Measurements from ENCODE around the gene SV2C. TPM values are rescaled to one million over a fixed set of nuclear protein-coding genes. Genes with fewer than 3 reads are reported as not detected.

Gene SV2C
- polyA plus RNA-seq, 4 donors: 0.07 to 0.29 (median 0.18) TPM

DNA sequence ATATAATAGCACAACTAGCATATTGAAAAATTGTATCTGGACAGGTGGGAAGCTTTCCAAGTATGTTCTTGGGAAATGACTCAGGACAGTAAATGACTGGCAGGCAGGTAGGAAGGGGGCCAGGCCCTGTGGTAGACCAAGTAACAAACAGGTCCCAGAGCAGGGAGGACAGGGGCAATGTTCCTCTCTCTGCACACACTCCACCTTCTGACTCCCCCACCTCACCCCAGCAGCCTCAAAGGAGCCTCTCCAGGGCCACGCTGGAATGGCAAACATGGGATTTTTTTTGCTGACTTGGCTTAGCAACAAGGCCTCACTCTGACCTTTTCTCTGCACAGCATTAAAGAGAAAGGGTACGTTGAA lies 288.8 kb downstream of the SV2C start:
- no peak for DNase-seq (ENCODE audit: low read depth in 4 of 4, low spot score in 3 of 4)

DNA sequence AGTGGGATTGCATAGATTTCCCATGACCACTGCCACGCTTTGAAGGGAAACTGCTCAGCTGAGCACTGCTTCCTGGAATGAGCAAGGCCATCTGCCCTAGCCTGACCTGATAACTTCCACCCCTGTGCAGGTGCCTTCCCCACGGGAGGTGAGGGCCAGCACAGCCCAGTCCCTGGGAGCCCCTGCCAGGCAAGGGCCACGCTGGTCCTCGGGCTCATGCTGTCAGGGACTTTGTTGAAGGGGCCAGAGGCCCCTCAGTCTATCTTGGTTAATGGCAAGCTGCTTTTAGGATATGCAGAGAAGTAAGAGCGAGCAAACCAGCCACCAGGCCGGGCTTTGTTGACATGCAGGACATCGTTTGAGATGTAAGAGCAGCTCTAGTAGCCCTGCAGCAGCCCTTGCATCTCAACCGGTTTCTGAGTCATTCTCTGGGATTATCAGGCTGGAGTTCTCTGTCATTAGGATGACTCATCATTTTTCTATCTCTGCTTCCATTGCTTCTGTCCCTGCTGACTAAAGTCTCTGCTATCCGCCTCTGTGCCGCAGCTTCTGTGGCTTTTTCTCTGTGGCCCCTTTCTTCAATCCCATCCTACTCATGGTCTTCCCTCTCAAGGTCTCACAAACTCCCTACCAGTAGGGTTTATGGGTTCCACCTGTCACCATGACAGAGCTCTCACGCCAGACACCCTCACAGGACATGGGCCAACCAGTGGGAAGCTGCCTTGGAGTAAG lies 289.3 kb downstream of the SV2C start:
- DNase-seq (ENCODE audit: low read depth in 4 of 4, low spot score in 3 of 4): no peak

DNA sequence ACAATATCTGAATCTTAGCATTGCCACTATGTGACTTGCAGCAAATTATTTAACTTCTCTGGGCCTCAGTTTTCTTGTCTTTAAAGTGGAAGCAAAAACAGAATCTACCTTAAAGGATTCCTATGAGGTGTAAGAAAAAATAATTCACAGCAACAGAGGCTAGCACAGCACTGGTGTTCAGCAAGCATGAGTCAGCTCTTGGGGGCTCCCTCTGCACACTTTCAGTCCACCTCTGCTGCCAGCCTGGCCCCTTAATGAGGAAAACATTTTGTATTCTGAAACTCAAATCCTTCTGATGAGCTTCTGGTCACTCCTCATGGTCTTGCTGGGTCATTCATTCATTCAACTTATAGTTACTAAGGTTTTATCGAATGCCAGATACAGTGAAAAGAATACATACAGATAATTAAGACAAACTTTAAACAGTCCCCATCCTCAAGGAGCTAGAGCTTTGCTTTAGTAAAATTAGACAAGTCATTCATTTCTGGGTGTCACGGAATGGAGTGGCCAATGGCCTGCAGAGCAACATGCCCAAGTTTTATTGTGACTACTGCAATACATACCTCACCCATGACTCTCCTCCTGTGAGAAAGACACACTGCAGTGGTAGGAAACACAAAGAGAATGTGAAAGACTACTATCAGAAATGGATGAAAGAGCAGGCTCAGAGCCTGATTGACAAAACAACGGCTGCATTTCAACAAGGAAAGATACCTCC lies 293.1 kb downstream of the SV2C start:
- no peak for DNase-seq (ENCODE audit: low read depth in 4 of 4, low spot score in 3 of 4)

DNA sequence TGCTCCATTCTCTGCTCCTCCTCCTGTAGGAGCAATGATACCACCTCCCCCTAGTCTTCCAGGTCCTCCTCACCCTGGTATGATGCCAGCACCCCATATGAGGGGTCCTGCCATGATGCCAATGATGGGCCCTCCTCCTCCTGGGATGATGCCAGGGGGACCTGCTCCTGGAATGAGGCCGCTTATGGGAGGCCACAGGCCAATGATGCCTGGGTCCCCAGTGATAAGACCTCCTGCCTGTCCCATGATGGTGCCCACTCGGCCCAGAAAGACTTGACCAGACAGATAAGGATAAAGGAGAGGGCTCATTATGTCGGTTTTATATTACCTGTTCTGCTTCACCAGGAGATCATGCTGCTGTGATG lies 293.7 kb downstream of the SV2C start:
- DNase-seq (ENCODE audit: low read depth in 4 of 4, low spot score in 3 of 4): no peak

DNA sequence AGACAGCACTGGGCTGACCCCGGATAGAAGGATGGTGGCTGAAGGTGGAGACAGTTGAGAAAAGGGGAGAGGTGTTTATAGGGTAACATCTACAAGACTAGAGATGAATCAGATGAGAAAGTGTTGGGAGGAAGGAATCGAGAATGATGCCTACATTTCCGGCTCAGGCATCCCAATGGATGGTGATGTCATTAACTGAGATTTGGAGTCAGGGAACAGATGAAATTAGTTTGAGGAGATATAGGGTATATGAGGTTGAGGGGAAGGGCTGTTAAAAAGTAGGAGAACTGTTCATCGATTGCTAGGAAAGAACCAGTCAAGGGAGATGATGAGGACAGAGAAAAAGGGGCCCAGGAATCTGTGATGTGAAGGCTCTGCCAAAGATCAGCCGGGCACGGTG lies 295.2 kb downstream of the SV2C start:
- no peak for DNase-seq (ENCODE audit: low read depth in 4 of 4, low spot score in 3 of 4)

DNA sequence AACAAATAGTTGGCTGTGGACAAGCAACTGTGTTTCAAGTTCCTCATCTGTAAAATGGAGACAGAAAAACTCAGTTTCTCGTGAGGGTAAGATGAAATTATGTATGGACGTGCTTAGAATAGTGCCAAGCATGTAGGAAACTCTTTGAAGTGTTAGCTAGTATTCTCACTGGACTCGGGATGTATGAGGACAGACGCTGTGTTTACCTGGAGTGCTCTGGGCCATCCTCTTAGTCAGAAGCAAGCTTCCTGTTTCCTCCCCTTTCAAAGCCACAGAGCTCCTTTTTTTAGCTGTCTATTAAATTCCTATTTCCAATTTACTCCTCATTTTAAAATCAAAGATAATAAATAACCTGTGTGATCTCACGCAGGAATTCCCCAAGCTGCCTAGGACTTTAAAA lies 296.1 kb downstream of the SV2C start:
- no peak for DNase-seq (ENCODE audit: low read depth in 4 of 4, low spot score in 3 of 4)

DNA sequence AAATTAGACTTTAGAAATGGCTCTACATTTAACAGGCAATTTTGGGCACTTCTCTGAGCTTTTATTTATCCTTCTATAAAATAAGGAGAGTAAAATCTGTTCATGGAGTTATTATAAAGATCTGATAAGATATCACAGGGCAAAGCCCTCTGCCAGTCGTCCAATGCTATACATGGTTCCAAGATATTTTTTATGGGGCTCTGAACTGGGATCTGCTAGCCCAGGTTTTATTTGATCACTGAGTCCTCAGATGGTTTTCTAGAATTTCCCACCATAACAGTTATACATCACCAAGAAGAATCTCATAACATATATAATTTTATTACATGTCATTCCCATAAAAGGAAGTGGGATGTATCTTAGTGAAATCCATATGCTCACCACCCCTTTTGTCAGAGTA lies 296.7 kb downstream of the SV2C start:
- no peak for DNase-seq (ENCODE audit: low read depth in 4 of 4, low spot score in 3 of 4)

DNA sequence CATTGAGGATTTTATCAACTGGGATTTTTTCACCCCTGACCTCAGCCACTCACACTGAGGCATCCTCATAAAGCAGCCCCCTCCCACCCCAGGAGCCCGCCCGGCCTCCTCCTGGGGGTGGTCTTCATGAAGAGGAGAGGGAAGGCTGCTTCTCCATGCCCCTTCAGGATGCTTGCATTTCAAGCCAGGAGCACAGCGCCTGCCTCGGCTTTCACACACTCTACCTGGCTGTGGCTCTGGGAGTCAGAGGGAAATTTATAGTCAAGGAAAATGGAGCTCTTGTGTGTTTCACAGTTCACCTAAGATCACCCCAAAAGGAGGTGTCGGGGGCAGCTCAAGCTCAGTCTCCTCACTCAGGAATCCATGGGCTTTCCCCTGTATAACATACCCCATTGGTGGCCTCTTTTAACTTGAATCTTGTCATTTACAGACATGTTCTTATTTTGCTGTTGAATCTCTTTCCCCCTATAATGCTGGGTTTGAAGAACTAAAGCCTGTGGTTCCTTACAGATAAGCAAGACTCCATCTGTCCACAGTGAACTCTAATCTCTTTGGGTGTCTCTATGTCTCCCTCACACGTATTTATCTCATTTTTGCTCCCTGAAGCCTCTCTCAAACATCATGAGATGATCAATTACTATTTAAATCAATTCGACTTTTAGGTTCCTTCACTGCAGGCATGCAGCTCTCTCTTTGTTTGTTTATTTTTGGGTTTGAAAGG lies 297.3 kb downstream of the SV2C start:
- no peak for DNase-seq (ENCODE audit: low read depth in 4 of 4, low spot score in 3 of 4)

DNA sequence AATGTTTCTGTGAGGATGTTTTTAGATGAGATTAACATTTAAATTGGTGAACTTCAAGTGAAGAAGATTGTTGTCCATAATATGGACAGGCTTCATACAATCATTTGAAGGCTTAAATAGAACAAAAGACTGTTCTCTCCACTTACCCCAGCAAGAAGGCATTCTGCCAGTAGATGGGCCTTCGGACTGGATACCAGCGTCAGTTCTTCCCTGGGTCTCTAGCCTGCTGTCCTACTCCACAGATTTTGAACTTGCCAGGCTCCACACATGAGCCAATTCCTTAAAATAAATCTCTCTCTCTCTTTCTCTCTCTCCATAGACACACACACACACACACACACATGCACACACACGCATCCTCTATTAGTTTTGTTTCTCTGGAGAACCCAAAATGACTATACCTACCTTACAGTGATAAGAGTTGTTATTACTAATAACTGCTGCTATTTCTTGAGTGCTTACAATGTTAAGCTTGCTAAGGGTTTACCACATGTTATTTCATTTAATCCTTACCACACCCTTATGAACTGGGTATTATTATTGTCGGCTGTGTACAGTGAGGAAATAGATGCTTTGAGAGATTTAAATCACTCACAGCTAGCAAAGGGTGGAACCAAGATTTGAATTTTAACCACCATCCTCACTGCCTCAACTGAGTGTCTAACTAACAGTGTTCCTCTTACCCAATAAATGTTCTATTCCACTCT lies 300.1 kb downstream of the SV2C start:
- no peak for DNase-seq (ENCODE audit: low read depth in 4 of 4, low spot score in 3 of 4)

DNA sequence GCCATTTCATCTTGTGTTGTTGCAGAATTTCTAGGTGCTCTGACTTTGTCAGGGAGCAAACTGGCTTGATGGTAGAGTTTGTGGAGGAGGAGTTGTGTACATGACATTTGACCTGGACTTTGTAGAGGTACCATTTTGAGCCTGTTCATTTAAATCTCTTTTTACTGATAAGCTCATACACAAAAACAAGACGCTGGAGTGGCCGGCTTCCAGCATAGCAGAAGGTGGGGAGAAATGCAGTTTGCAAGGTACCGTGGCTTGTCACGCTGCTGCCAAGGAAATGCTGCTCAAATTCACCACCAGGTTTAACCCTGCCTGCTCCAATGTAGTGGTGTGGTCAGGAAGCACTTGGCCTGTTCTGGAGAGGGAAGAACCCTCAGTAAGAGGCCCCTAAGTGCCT lies 301.0 kb downstream of the SV2C start:
- no peak for DNase-seq (ENCODE audit: low read depth in 4 of 4, low spot score in 3 of 4)

DNA sequence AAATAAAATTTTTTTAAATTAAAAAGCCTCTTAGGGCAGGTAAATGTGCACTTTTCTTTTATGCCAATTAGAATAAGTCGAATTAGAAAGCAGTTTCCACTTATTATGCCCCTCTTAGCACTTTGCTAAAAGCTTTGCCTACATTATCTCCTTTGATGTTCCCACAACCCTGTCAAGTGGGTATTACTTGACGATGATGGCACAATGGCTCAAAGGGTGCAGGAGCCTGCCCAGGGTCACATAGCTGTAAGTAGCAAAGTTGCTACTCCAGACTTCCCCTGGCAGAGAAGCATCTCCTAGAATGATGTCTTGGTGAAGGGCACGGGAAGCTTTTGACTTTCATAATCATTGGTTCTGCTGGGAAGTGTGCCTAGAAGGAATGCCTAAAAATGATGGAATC lies 301.5 kb downstream of the SV2C start:
- no peak for DNase-seq (ENCODE audit: low read depth in 4 of 4, low spot score in 3 of 4)

DNA sequence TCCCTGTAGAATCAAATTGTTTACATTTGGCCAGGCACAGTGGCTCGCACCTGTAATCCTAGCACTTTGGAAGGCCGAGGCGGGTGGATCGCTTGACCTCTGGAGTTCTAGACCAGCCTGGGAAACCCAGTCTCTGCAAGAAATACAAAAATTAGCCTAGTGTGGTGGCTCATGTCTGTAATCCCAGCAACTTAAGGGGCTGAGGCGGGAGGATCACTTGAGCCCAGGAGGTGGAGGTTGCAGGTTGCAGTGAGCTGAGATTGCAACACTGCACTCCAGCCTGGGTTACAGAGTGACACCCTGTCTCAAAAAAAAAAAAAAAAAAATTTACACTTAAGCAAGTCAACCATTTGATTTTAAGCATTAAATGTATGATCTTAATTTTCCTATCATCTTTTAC lies 302.4 kb downstream of the SV2C start:
- DNase-seq (ENCODE audit: low read depth in 4 of 4, low spot score in 3 of 4): no peak

DNA sequence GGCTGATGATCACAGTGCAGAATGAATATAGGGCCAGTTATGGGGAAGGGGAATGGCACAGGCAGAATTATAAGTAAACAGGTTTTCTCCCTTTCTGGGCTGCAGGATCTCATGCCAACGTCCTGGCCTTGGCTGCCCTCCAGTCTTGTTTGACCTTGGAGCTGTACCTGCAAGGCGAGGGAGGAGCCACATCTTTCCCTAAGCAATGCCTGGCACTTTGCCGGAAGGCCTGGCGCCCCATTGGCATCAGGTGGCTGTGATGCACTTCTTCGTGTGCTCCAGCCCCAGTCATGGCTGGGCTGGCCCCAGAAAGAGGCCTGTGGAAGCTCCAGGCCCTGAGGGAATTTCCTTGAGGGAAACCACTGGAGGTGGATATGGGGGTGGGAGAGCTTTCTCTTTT lies 303.2 kb downstream of the SV2C start:
- DNase-seq (ENCODE audit: low read depth in 4 of 4, low spot score in 3 of 4): no peak

DNA sequence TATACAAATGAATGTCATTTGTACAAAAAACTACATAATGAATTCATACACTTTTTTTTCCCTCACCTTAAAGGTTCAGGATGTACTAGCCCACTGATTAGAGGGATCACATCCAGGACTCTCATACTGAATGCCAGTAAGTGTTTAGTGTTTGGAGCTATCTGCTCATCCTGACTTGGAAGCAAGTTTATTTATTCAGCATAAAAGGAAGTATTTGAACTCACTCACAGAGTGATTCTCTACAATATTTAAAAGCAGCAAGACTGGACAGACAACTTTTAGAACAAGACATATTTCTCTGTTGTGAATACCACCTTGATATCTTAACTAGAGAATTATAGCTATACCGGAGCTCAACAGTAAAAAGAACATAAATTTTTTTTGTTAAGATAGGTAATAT lies 305.1 kb downstream of the SV2C start:
- no peak for DNase-seq (ENCODE audit: low read depth in 4 of 4, low spot score in 3 of 4)

DNA sequence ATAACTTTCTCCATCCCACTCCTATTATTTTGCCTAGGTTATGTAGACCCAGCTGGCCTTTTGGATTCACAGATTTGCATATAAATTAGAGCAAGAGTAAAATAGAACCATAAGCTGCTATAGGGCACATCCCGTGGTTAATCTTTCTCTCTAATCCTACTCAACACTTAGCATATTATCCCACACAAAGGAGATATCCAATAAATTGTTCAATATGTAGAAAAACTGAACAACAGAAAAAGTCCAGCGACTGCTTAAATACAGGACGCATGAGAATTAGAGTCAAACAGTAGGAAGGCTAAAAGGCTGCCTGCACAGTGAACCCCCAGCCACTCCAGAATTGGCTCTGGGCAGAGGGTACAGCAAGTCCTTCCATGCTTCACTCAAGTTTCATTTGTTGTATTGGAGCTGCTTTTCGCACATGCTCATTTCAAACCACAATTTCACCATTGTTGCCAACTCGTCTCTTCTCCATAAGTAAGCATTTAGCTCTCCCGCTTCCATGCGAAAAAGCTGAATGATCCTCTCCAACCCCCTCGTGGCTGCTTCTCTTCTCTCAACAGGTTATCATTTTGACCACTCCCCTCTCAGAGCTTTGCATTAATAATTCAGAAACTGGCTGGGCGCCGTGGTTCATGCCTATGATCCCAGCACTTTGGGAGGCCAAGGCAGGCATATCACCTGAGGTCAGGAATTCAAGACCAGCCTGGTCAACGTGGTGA lies 305.8 kb downstream of the SV2C start:
- DNase-seq (ENCODE audit: low read depth in 4 of 4, low spot score in 3 of 4): no peak

DNA sequence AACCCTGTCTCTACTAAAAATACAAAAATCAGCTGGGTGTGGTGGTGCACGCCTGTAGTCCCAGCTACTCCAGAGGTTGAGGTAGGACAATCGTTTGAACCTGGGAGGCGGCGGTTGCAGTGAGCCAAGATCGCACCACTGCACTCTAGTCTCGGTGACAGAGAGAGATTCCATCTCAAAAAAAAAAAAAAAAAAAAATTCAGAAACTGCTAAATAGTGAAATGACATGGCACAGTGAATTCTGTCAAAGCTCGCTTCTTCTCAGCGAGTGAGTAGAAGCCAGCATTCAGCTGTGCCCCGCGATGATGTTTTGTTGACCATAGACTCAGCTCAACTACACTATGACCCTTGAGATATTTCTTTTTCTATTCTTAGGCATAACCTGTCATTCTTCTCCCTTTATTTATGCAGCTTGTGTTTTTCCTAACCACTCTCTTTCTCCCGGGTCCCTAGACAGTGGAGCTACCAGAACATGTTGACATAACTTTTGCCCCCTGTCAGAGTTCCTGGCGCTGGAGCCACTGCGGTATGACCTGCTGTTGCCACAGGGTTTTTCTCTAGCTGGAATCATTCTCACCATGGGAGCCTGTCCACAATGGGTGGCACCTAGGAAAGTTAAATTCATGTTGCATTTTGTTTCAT lies 306.5 kb downstream of the SV2C start:
- no peak for DNase-seq (ENCODE audit: low read depth in 4 of 4, low spot score in 3 of 4)

DNA sequence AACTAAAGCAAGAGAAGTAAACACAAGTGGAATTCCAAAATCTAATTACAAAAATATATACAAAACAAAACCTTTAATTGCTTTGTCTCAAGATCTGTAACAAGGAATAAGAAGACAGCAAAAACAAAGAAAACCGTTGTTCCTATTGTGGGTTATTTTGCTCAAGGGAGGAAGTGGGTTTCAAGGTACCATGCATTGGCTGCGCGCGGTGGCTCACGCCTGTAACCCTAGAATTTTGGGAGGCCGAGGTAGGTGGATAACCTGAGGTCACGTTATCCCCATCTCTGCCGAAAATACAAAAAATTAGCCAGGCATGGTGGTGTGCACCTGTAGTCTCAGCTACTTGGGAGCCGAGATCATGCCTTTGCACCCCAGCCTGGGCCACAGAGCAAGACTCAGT lies 307.8 kb downstream of the SV2C start:
- no peak for DNase-seq (ENCODE audit: low read depth in 4 of 4, low spot score in 3 of 4)

DNA sequence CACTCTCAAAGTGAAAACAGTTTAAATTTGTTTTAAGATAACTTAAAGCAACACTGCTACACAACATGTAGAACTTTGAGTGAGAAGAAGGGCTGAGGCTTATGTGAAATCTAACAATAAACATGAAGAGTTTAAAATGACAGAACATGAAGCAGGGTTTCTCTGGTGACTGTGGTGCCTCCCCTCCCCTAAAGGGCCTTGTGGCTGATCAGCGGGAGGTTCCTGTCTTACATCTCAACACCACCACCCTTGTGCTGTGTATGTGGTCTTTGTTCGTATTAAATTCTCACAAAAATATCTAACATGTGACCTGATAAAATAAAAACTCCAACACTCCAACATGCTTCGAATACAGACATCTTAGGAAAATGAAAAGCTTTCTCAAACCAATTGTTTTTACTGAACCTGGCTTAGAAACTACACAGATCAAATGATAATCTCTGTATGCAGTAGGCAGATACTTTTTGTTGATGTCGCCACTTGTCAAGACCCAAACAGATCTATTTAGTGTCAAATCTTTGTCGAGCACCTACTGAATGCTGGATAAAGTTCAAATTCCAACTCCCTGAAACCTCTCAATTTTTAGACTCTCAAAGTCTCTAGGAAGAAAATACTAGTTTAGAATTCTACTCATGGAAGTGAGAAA lies 310.0 kb downstream of the SV2C start:
- no peak for DNase-seq (ENCODE audit: low read depth in 4 of 4, low spot score in 3 of 4)

DNA sequence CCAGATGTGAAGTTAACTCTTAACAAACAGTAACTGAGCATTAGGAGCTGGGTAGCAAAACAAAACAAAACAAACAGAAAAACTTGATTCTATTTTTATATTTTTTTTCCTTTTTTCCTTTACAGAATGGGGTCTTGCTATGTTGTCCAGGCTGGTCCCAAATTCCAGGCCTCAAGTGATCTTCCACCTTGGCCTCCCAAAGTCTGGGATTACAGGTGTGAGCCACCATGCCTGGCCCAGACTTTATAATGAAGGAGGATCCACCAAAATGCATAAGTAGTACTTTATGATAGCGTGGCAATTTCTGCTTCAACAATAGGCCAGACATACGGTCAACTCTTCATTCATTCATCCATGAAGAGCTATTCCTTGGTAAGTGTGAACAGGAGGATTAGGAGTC lies 314.0 kb downstream of the SV2C start:
- no peak for DNase-seq (ENCODE audit: low read depth in 4 of 4, low spot score in 3 of 4)

DNA sequence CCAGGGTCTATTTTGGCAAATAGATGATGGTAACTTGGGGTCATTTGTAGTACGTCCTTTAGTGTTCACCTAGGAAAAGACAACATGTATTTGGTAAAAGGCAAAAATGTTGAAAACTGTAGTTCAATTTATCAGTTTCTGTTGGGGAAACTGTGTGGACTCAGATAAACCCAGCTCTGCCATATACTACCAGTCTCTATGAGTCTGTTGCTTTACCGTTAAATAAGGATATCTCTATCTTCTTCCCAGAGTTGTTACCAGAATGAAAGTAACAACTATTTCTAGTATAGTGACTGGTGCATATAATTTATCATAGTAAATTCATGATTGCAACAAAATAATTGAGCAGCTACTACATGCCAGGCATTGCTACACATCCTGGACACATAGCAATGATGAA lies 316.1 kb downstream of the SV2C start:
- DNase-seq (ENCODE audit: low read depth in 4 of 4, low spot score in 3 of 4): no peak

All from left renal pelvis (tissue), 4 donors.